H1 (cell line): Measurements from ENCODE around the gene RNF220. TPM values are rescaled to one million over a fixed set of nuclear protein-coding genes. Genes with fewer than 3 reads are reported as not detected.

Experiments used
- CTCF ChIA-PET: fragments of 300-600 bp; sonication (Branson Sonifier 250); formaldehyde crosslinking; loops from one replicate; lab custom pipeline; 2021; ENCODE audit not compliant: partially characterized antibody; lab: Charles Lee
- POLR2A ChIA-PET: fragments of 300-600 bp; sonication (Branson Sonifier 250); formaldehyde crosslinking; loops from one replicate; lab custom pipeline; 2021; ENCODE audit warnings: inconsistent platforms; ENCODE audit not compliant: partially characterized antibody; lab: Charles Lee
- DNase-seq, 2 experiments: peaks; one replicate each; pipeline versions ENCODE4 v3.0.0 to v3.0.0-alpha.2; 2010 to 2022; ENCODE audit warnings: low spot score in 2 of 2, low read depth in 1 of 2, mixed read lengths in 1 of 2
- FAIRE-seq: peaks from 2 replicates; lab custom pipeline; 2011; peaks lifted over from hg19 to GRCh38; lab: Jason Lieb, UNC
- H2AFZ ChIP-seq: 2 replicates; pipeline ENCODE4 v1.8.1; 2012; ENCODE audit warnings: low read length, inconsistent platforms
- H2AK5ac ChIP-seq: 2 replicates; pipeline ENCODE4 v1.6.1; 2013; ENCODE audit warnings: low read depth, low read length
- H2BK120ac ChIP-seq: replicated peaks from 2 replicates; pipeline ENCODE3; 2013; ENCODE audit warnings: low read depth, low read length, inconsistent platforms
- H2BK12ac ChIP-seq: 2 replicates; pipeline ENCODE4 v1.6.1; 2013; ENCODE audit warnings: low read depth, low read length
- H2BK15ac ChIP-seq: 2 replicates; pipeline ENCODE4 v1.6.1; 2013; ENCODE audit warnings: low read length
- H2BK20ac ChIP-seq: 2 replicates; pipeline ENCODE4 v1.6.1; 2013; ENCODE audit warnings: low read length
- H2BK5ac ChIP-seq: 2 replicates; pipeline ENCODE4 v1.6.1; 2013; ENCODE audit warnings: low read depth, low read length
- H3K14ac ChIP-seq: 2 replicates; pipeline ENCODE4 v1.6.1; 2013; ENCODE audit warnings: inconsistent platforms; ENCODE audit not compliant: insufficient read length
- H3K18ac ChIP-seq: 2 replicates; pipeline ENCODE4 v1.6.1; 2013; ENCODE audit warnings: low read length; ENCODE audit errors: extremely low read depth
- H3K23ac ChIP-seq: 2 replicates; pipeline ENCODE4 v1.6.1; 2013; ENCODE audit warnings: inconsistent platforms; ENCODE audit not compliant: insufficient read length
- H3K23me2 ChIP-seq: 2 replicates; pipeline ENCODE4 v1.6.1; 2013; ENCODE audit warnings: low read depth, low read length
- H3K27ac ChIP-seq: 2 replicates; pipeline ENCODE4 v1.6.1; 2011; ENCODE audit warnings: low read depth, low read length, inconsistent platforms
- H3K27me3 ChIP-seq, 4 experiments: replicated peaks in 1 of 4; 1 replicate in 1 of 4; 2 replicates in 3 of 4; pipeline versions ENCODE4 v1.6.1 to v1.8.1; 2011 to 2013; ENCODE audit warnings: low read length in 3 of 4, mild to moderate bottlenecking in 3 of 4, inconsistent platforms in 2 of 4, mixed read lengths in 2 of 4, moderate library complexity in 1 of 4; ENCODE audit not compliant: control insufficient read depth in 3 of 4, insufficient read depth in 3 of 4; ENCODE audit errors: extremely low read depth in 1 of 4
- H3K36me3 ChIP-seq, 4 experiments: 2 replicates each; pipeline versions ENCODE4 v1.6.1 to v1.8.1; 2011 to 2013; ENCODE audit warnings: mild to moderate bottlenecking in 4 of 4, low read length in 3 of 4, moderate library complexity in 2 of 4, control low read depth in 1 of 4, inconsistent platforms in 1 of 4; ENCODE audit not compliant: insufficient read depth in 4 of 4, control insufficient read depth in 2 of 4
- H3K4ac ChIP-seq: replicated peaks from 2 replicates; pipeline ENCODE3; 2013; ENCODE audit warnings: low read length, low read depth, mixed read lengths, inconsistent platforms; ENCODE audit not compliant: insufficient read length
- H3K4me1 ChIP-seq, 4 experiments: replicated peaks in 1 of 4; 1 replicate in 1 of 4; 2 replicates in 3 of 4; pipeline versions ENCODE4 v1.6.1 to v1.8.1; 2011 to 2013; ENCODE audit warnings: low read length in 3 of 4, inconsistent platforms in 2 of 4, mixed read lengths in 1 of 4; ENCODE audit not compliant: insufficient read depth in 4 of 4, control insufficient read depth in 3 of 4
- H3K4me2 ChIP-seq, 2 experiments: 2 replicates each; pipeline versions ENCODE4 v1.6.1 to v1.8.1; 2011 to 2013; ENCODE audit warnings: low read depth in 2 of 2, low read length in 2 of 2, control low read depth in 1 of 2, inconsistent platforms in 1 of 2, mild to moderate bottlenecking in 1 of 2; ENCODE audit not compliant: insufficient read depth in 1 of 2
- H3K4me3 ChIP-seq, 4 experiments: fragments of 200-600, 300-600 bp in 1 of 4; sonication (generic), shearing (Covaris generic), sonication (Bioruptor Twin) in 1 of 4; 2 replicates each; pipeline versions ENCODE4 v1.5.1 to v1.8.1; 2011 to 2016; ENCODE audit warnings: low read length in 4 of 4, low read depth in 3 of 4, control low read depth in 2 of 4, inconsistent platforms in 2 of 4, mild to moderate bottlenecking in 2 of 4, mixed read lengths in 1 of 4, moderate library complexity in 1 of 4; ENCODE audit not compliant: insufficient read depth in 2 of 4; ENCODE audit errors: extremely low read depth in 1 of 4
- H3K56ac ChIP-seq: replicated peaks from 2 replicates; pipeline ENCODE3; 2013; ENCODE audit warnings: low read depth, mild to moderate bottlenecking, mixed read lengths, low read length, inconsistent platforms; ENCODE audit not compliant: insufficient read length
- H3K79me1 ChIP-seq: 2 replicates; pipeline ENCODE4 v1.6.1; 2013; ENCODE audit warnings: low read depth, low read length, control low read depth
- H3K79me2 ChIP-seq, 2 experiments: 2 replicates each; pipeline versions ENCODE4 v1.6.1 to v1.8.1; 2012 to 2013; ENCODE audit warnings: low read length in 2 of 2, mild to moderate bottlenecking in 2 of 2, inconsistent platforms in 1 of 2; ENCODE audit not compliant: insufficient read depth in 2 of 2, control insufficient read depth in 1 of 2
- H3K9ac ChIP-seq, 4 experiments: replicated peaks in 1 of 4; 1 replicate in 1 of 4; 2 replicates in 3 of 4; pipeline versions ENCODE4 v1.6.1 to v1.8.1; 2011 to 2013; ENCODE audit warnings: low read depth in 3 of 4, low read length in 3 of 4, control low read depth in 2 of 4, mild to moderate bottlenecking in 2 of 4, moderate library complexity in 2 of 4, inconsistent platforms in 1 of 4; ENCODE audit errors: extremely low read depth in 1 of 4
- H3K9me3 ChIP-seq, 2 experiments: 2 replicates each; pipeline versions ENCODE4 v1.6.1 to v1.8.1; 2012 to 2013; ENCODE audit warnings: mild to moderate bottlenecking in 2 of 2, moderate library complexity in 2 of 2, control low read depth in 1 of 2, inconsistent platforms in 1 of 2, low read depth in 1 of 2, low read length in 1 of 2, mixed read lengths in 1 of 2; ENCODE audit not compliant: insufficient read depth in 2 of 2
- H4K20me1 ChIP-seq, 2 experiments: replicated peaks in 1 of 2; 2 replicates each; pipeline versions ENCODE3 to v1.8.1; 2011 to 2013; ENCODE audit warnings: inconsistent platforms in 2 of 2, low read length in 2 of 2, mild to moderate bottlenecking in 1 of 2; ENCODE audit not compliant: insufficient read depth in 2 of 2, control insufficient read depth in 1 of 2
- H4K5ac ChIP-seq: 2 replicates; pipeline ENCODE4 v1.6.1; 2013; ENCODE audit warnings: low read length, low read depth, mixed read lengths, inconsistent platforms; ENCODE audit not compliant: insufficient read length
- H4K8ac ChIP-seq: 2 replicates; pipeline ENCODE4 v1.8.0; 2013; ENCODE audit warnings: mild to moderate bottlenecking, moderate library complexity, low read length, inconsistent platforms; ENCODE audit not compliant: insufficient read depth; ENCODE audit errors: extremely low read depth
- H4K91ac ChIP-seq: replicated peaks from 2 replicates; pipeline ENCODE3; 2013; ENCODE audit warnings: low read length, mixed read lengths, inconsistent platforms; ENCODE audit not compliant: insufficient read length
- ATF3 ChIP-seq: IDR thresholded peaks from 2 replicates; pipeline ENCODE4 v1.6.1; 2011; ENCODE audit warnings: low read depth, mild to moderate bottlenecking, low read length; ENCODE audit not compliant: insufficient read depth
- CTBP2 ChIP-seq: IDR thresholded peaks from 2 replicates; pipeline ENCODE4 v1.7.0; 2011; ENCODE audit warnings: borderline replicate concordance, mild to moderate bottlenecking, moderate library complexity, mixed read lengths, low read length; ENCODE audit not compliant: insufficient read depth, insufficient read length
- EZH2 ChIP-seq: fragments of 200-600 bp; sonication (generic); IDR thresholded peaks from 2 replicates; pipeline ENCODE4 v1.7.1; 2012; ENCODE audit warnings: low read depth, mild to moderate bottlenecking, moderate library complexity, low read length, inconsistent platforms; ENCODE audit not compliant: severe bottlenecking
- NRF1 ChIP-seq: IDR thresholded peaks from 2 replicates; pipeline ENCODE4 v1.6.1; 2011; ENCODE audit warnings: mild to moderate bottlenecking, low read depth, low read length, improper control_type of control experiment
- SIX5 ChIP-seq: IDR thresholded peaks from 2 replicates; pipeline ENCODE4 v1.6.1; 2011; ENCODE audit warnings: mild to moderate bottlenecking, low read depth, low read length
- SP4 ChIP-seq: IDR thresholded peaks from 2 replicates; pipeline ENCODE4 v1.6.1; 2012; ENCODE audit warnings: low read length, inconsistent platforms
- SUZ12 ChIP-seq: fragments of 200-600 bp; sonication (generic); IDR thresholded peaks from 2 replicates; pipeline ENCODE4 v1.6.1; 2012; ENCODE audit warnings: mild to moderate bottlenecking, inconsistent platforms, low read length, moderate library complexity, mixed read lengths
- USF2 ChIP-seq: IDR thresholded peaks from 2 replicates; pipeline ENCODE4 v1.6.1; 2011; ENCODE audit warnings: low read length, improper control_type of control experiment
- YY1 ChIP-seq: IDR thresholded peaks from 2 replicates; pipeline ENCODE4 v1.6.1; 2011; ENCODE audit warnings: low read depth, mild to moderate bottlenecking, low read length
- WGBS, 2 experiments: shearing (Covaris generic) in 1 of 2; methylation state at CpG; one replicate each; pipeline versions ENCODE4 v1.1.6 to v1.1.7; 2013 to 2015; ENCODE audit warnings: low lambda C conversion rate in 2 of 2, mixed read lengths in 2 of 2, inconsistent platforms in 1 of 2, low coverage in 1 of 2, missing lambda C conversion rate in 1 of 2; ENCODE audit not compliant: insufficient replicate concordance in 2 of 2, insufficient coverage in 1 of 2, insufficient read length in 1 of 2; ENCODE audit errors: extremely low coverage in 1 of 2, missing lambda C conversion rate in 1 of 2; 5-methylcytosine and 5-hydroxymethylcytosine counted together
- polyA plus RNA-seq, 7 experiments: library from polyadenylated mRNA; depleted of rRNA in 3 of 7; stranded (reverse) in 5 of 7; unstranded in 2 of 7; fragments of >200 nt in 5 of 7; fragments of 200-250 nt in 2 of 7; gene quantifications; 1 replicate in 5 of 7; 2 replicates in 1 of 7; 4 replicates in 1 of 7; pipeline versions ENCODE4 v1.2.1 to v1.2.3, GENCODE V29; 2011 to 2013; ENCODE audit warnings: missing spikeins in 2 of 7, mixed read lengths in 2 of 7
- total RNA-seq: library from RNA; stranded (reverse); fragmentation: NEBNext Ultra II Directional; extraction: Animal tissue kit (Norgen Biotek cat#: 25700); gene quantifications from 2 replicates; pipeline ENCODE4 v1.2.1, GENCODE V29; 2021
- TF ChIP-seq, protein P1 (sequence below): IDR thresholded peaks from 2 replicates; pipeline ENCODE4 v1.6.1; 2012; ENCODE audit warnings: inconsistent platforms

Gene RNF220
- total and polyA plus RNA-seq, 2 of the 8 experiments (the other 6 are each of a cell fraction or from before 2014, with no cell fraction given), result 123 to 160 TPM

DNA sequence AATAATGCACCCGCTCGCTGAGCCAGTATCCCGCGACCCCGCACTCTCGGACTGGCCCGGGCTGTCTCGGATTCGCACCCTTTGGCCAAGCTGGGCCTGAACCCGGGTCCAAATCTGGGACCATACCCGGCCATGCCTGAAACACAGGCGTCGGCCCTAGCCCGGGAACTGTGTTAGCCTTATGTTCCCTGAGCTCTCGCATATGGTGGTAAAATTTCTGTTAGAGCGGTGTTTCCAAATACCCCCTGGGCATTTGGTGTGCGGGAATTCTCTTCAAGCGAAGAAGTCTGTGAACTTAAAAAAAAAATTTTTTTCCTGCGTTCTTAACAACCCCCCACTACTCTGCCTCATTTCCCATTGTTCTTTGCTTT, 3.1 kb downstream of the RNF220 start:
- H3K27me3 ChIP-seq, result peaks cover 8 to 47% (median 33%) of the 10 kb centered on the region in 4 experiments; a peak in 6 of 7 replicates
- H3K4me3 ChIP-seq, result peak overlapping the region; percentile 66 to 96 (median 78)
- peaks cover 36% of the 10 kb centered on the region for H3K23me2 ChIP-seq
- H4K8ac ChIP-seq, result no peak overlapping the region
- H2BK120ac ChIP-seq, result no peak overlapping the region
- peaks cover 0 to 6% (median 5%) of the 10 kb centered on the region in 4 experiments; a peak in 4 of 7 replicates for H3K4me1 ChIP-seq
- H4K91ac ChIP-seq, result no peak overlapping the region
- no peak for DNase-seq
- H2BK20ac ChIP-seq, result no peak overlapping the region
- no peak overlapping the region for H3K23ac ChIP-seq
- H3K4ac ChIP-seq, result no peak overlapping the region
- no peak overlapping the region; a peak in 1 of 7 replicates for H3K9ac ChIP-seq
- peaks cover 0 to 32% of the 10 kb centered on the region in 2 experiments; a peak in 2 of 4 replicates for H3K79me2 ChIP-seq
- peak overlapping the region; percentile 78 to 96 for H3K4me2 ChIP-seq
- WGBS, 2 experiments, result 1% methylated on average over 16 of the region's 19 CpGs; no CpG with 5 or more reads in 1 of the 2 experiments
- no peaks in the 10 kb centered on the region for H3K9me3 ChIP-seq
- POLR2A ChIA-PET, result interaction anchor here (0.6 to 2.3 kb wide), 6 partner anchors 9 to 224 kb away, joined by 3 to 8 read pairs (median 4); no protein-coding TSS in a partner anchor
- H2BK12ac ChIP-seq, result no peak overlapping the region
- H2BK15ac ChIP-seq, result no peak overlapping the region
- H2BK5ac ChIP-seq, result no peak overlapping the region
- no peak for FAIRE-seq
- H3K27ac ChIP-seq, result no peak overlapping the region
- no peak overlapping the region; the same call in 1 of the 2 replicates for H3K18ac ChIP-seq
- H3K56ac ChIP-seq, result no peak overlapping the region
- H3K14ac ChIP-seq, result no peak overlapping the region
- H2AK5ac ChIP-seq, result no peak overlapping the region
- H3K36me3 ChIP-seq, result peaks cover 0 to 13% (median 8%) of the 10 kb centered on the region in 4 experiments; a peak in 4 of 8 replicates
- peaks cover 4% of the 10 kb centered on the region; the same call in 1 of the 2 replicates for H3K79me1 ChIP-seq
- CTCF ChIA-PET, result interaction anchor here (1.0 to 1.6 kb wide), 8 partner anchors 11 to 244 kb away, joined by 3 to 6 read pairs (median 3); no protein-coding TSS in a partner anchor
- H4K20me1 ChIP-seq, result peaks cover 10 to 22% of the 10 kb centered on the region in 2 experiments
- no peak overlapping the region for H2AFZ ChIP-seq
- no peak overlapping the region for H4K5ac ChIP-seq
- TF ChIP-seq, protein P1, sequence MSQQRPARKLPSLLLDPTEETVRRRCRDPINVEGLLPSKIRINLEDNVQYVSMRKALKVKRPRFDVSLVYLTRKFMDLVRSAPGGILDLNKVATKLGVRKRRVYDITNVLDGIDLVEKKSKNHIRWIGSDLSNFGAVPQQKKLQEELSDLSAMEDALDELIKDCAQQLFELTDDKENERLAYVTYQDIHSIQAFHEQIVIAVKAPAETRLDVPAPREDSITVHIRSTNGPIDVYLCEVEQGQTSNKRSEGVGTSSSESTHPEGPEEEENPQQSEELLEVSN, result 0 out of 2 replicates have a peak, but pooled peaks have one; percentile 12
- TF ChIP-seq SIX5 (no peak), ATF3 (no peak), USF2 (no peak), NRF1 (no peak), SP4 (no peak), YY1 (no peak), CTBP2 (no peak), EZH2 (peak; percentile 50), SUZ12 (0 out of 2 replicates have a peak, but pooled peaks have one; percentile 27)
